Measurements from ENCODE around the gene SPATA17.
A peak's percentile ranks its signal among the peaks of the same experiment; 100 is the strongest.

Gene SPATA17

GRCh38 chr1:217847643-217848042 lies 216.5 kb downstream of the SPATA17 start:
- DNase-seq (ENCODE audit: low read depth): no peak

- peak; percentile 1 for DNase-seq (ENCODE audit: low read depth)
Observed at GRCh38 chr1:217856342-217857034, 225.3 kb downstream of the SPATA17 start.

- peak; percentile 3 for DNase-seq (ENCODE audit: low read depth)
Observed at GRCh38 chr1:217857061-217857460, 225.9 kb downstream of the SPATA17 start.

GRCh38 chr1:217861658-217862057 lies 230.5 kb downstream of the SPATA17 start:
- no peak for DNase-seq (ENCODE audit: low read depth)

- no peak for DNase-seq (ENCODE audit: low read depth)
Observed at GRCh38 chr1:217867446-217867995, 236.4 kb downstream of the SPATA17 start.

GRCh38 chr1:217871955-217872354 lies 240.8 kb downstream of the SPATA17 start:
- DNase-seq (ENCODE audit: low read depth): no peak

DNA sequence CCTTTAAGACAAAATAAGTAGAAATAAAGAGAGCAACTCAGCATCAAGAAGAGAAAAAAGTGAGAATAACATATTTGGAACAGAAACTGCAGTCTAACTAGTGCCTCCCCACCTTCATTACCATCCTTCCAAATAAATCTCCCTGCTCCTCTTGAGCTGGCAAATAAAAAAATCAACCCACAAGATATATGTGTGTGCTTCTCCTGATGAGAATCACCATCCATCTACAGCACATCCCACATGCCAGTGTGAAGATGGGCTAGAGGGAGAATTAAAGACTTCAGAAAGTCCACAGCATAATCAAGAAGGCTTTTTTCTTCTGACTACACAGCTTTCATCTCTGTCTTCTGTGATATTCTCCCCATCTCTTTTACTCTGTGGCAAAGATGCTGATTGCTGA lies 244.1 kb downstream of the SPATA17 start:
- no peak for DNase-seq (ENCODE audit: low read depth)

DNA sequence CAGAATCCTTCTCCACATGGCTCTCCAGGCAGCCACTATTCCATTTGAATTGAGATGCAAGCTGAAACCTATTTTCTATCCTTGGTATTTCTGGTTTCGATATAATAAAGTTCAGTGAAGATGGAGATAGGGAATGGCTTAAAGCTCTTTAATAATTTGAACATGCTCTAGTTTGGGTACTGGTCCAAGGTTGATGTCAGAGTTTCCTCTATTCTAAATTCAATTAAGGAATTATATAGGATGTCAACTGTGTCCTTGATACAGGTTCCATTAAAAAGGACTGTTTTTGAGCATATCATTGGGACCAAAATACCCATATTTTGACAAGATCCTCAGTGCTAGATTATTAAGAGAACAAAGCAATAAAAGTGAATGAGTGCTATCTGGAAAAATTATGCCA lies 245.3 kb downstream of the SPATA17 start:
- no peak for DNase-seq (ENCODE audit: low read depth)

DNA sequence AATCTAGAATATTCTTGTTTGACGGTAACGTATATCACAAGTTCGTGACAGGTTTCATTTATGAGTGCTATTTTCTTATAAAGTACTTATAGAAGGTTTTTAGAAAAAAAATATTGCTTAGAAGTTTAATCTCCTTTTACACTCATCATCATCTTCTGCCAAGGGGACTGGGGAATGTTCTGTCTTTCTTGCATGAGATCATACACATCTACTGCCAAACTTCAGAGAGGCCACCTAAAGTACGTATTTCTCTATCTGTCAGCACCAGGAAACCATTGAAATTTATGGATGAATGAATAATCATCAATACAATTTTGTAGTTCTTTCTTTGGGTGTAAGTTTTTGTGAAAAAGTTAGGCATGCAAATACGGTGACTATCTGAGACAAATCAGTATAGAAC lies 245.8 kb downstream of the SPATA17 start:
- DNase-seq (ENCODE audit: low read depth): no peak

DNA sequence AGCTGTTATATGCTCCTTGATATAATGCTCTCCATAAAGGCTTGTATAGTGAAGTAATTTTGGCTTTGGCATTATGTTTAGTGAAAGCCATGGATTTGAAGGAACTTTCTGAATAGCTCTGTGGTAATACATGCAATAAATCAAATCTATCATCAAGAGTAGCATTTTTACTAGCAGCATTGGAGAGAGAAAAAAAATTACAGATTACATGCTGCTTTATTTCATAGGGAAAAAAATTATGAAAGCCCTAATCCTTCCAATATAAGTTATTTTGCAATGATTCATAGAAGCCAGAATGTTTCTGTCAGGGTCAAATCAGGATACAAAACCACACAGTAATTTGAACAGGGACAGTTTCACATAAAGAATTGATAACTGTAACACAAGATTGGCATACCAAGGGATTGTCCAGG lies 250.0 kb downstream of the SPATA17 start:
- peak; percentile 57 for DNase-seq (ENCODE audit: low read depth)

DNA sequence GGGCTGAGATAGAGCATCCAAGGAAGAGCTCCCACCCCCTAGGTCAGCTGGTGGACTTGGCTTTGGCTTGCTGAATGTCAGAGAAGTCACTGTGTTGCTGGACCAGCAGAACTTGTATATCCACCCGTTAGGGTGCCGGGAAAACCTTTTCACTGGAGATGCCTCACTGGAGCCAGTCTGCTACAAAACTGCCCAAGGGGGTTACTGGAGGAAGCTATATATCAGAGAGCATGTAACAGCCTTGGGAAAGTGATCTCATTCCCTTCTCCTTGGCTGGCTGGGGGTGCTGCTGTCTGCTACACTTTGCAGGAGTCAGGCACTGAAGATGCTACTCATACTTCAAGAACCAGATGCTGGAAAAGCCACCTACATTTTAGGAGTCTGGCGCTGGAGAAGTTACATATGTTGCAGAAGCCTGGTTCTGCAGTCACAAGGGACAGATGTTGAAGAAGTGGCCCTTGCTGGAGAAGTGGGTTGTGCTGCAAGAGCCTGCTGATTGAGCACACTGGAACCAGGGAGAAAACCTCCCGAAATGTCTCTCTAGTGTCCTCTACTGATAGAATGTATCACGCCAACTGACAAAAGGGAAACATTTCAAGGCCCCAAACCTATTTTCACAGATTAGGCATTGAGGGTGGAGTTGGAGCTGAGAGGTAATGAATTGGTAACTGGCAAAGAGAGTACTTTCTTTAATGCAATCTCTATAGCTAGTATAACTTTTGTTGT lies 250.6 kb downstream of the SPATA17 start:
- peak; percentile 31 for DNase-seq (ENCODE audit: low read depth)

DNA sequence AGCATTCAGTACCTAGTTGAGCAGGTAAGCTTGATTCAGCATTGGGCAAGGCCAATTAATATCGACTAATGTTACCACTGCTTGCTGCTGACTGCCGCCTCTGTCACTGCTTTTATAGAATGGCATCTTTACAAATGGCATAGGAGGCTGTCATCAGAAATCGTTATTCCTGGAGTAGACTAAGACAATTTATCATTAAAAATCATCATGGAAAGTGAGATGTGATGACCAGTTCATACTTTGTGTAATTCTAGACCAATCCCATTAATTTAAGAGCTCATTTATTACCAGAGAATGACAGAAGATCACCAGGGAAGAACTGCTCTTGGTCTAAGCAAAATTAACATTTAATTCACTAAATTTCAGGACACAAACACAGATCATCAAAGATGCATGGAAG lies 254.0 kb downstream of the SPATA17 start:
- DNase-seq (ENCODE audit: low read depth): no peak

- DNase-seq (ENCODE audit: low read depth): no peak
Observed at GRCh38 chr1:217888328-217888727, 257.2 kb downstream of the SPATA17 start.

GRCh38 chr1:217889401-217889800 lies 258.3 kb downstream of the SPATA17 start:
- no peak for DNase-seq (ENCODE audit: low read depth)

DNA sequence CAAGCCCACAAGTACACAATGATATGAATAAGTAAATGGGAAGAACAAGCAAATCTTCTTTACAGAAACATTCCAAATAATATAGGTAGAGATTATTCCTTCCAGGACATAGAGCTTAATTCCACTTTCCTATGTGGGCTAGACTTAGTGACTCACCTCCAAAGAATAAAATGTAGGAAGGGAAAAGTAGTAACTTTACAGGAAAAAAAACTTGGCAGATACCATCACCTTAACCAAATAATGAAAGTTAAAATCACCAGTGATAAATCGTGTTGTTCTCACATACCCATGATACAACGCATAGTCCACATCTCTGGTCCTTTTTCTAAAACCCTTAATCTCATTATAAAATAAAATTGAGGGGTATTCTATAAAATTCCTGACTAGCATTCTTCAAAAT lies 260.8 kb downstream of the SPATA17 start:
- no peak for DNase-seq (ENCODE audit: low read depth)

GRCh38 chr1:217892750-217893149 lies 261.6 kb downstream of the SPATA17 start:
- DNase-seq (ENCODE audit: low read depth): no peak

- no peak for DNase-seq (ENCODE audit: low read depth)
Observed at GRCh38 chr1:217895841-217896240, 264.7 kb downstream of the SPATA17 start.

DNA sequence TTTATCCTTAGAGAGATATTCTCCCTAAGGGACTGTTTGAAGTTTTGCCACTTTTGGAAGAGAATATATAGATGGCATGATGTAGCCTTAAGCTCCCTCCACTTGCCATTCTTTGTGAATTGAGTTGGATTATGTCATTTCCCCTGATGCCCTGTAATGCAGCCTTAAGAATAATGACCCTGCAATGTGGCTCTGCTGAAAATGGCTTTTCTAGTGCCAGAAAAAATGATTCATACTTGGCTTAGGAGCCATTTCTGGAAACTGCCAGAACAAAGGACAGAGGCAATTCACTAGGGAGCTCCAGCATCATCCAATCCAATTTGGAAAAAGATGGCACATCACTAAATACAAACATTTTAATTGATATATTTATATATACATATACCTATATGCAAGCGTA lies 265.3 kb downstream of the SPATA17 start:
- no peak for DNase-seq (ENCODE audit: low read depth)

- DNase-seq (ENCODE audit: low read depth): no peak
Observed at GRCh38 chr1:217897100-217897499, 266.0 kb downstream of the SPATA17 start.

DNA sequence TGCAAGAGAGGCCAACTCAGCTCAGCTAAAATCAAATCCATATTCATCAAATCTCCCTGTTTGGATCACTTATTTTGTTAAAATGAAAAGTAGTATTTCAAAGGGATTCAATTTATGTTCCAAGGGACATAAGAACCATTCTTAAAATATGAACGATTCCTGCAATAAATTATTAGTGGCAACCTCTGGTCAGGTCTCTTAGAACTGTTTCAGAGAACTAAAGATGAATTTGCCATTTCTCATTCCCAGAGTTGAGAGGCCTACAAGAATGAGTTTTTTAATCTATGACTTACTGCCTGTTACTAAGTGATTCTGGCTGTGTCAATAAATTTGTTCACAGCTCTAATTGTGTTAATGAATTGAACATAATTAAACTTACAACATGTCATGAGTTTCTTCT lies 268.5 kb downstream of the SPATA17 start:
- DNase-seq (ENCODE audit: low read depth): no peak

GRCh38 chr1:217907504-217907903 lies 276.4 kb downstream of the SPATA17 start:
- peak; percentile 9 for DNase-seq (ENCODE audit: low read depth)

DNA sequence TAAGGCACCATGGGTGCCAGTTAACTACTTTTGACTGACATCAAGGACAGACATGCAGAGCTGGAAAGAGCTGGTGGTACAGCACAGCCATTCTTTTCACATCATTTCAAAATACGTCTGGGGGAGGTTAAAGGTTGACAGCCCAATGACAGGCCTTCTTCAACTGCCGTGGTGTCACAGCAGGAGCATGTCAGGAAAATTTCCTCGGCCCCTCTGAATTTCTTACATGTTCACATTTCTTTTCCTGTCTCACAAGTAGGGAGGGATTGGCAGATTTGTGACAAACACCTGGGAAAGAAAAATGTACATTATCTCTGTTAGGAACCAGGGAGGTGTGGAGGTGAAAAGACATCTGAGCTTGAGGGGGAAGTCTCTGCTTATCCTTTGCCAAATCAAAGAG lies 279.1 kb downstream of the SPATA17 start:
- no peak for DNase-seq (ENCODE audit: low read depth)

- DNase-seq (ENCODE audit: low read depth): no peak
Observed at GRCh38 chr1:217910791-217911320, 279.7 kb downstream of the SPATA17 start.

All from amniotic epithelial cell (primary cell).